SK-N-SH (cell line): ENCODE results near the gene EYA3. TPM values are rescaled to one million over a fixed set of nuclear protein-coding genes. Genes with fewer than 3 reads are reported as not detected.

Source experiments
- CTCF ChIA-PET: fragments of 300-600, 350-600 bp; formaldehyde crosslinking; extraction: SDS; loops from one replicate; lab custom pipeline; 2021; lab: Yijun Ruan, JAX
- POLR2A ChIA-PET: fragments of 350-600 bp; sonication (Branson Sonifier 250); formaldehyde crosslinking; extraction: SDS; loops from one replicate; lab custom pipeline; 2020; ENCODE audit warnings: antibody characterized with exemption, inconsistent platforms; lab: Yijun Ruan, JAX
- DNase-seq: peaks from one replicate; pipeline ENCODE4 v3.0.0; 2012
- H2AFZ ChIP-seq: fragments of 200-600 bp; sonication (generic); 2 replicates; pipeline ENCODE4 v1.8.1; 2016; ENCODE audit warnings: antibody characterized with exemption, mild to moderate bottlenecking, low read depth
- H3F3A ChIP-seq: fragments of 200-600 bp; sonication (generic); replicated peaks from 2 replicates; pipeline ENCODE3; 2016; ENCODE audit warnings: antibody characterized with exemption, mild to moderate bottlenecking; ENCODE audit not compliant: insufficient read depth
- H3K27ac ChIP-seq, 2 experiments: fragments of 200-500 bp in 1 of 2; fragments of 200-600 bp in 1 of 2; sonication (Bioruptor generic) in 1 of 2; sonication (generic), shearing (Covaris generic) in 1 of 2; 2 replicates each; pipeline versions ENCODE4 v1.5.1 to v1.6.1; 2014 to 2016; ENCODE audit warnings: low read depth in 2 of 2, inconsistent platforms in 1 of 2, low read length in 1 of 2, mild to moderate bottlenecking in 1 of 2, mixed read lengths in 1 of 2
- H3K27me3 ChIP-seq: fragments of 200-600 bp; sonication (generic), shearing (Covaris generic); 2 replicates; pipeline ENCODE4 v1.6.1; 2016; ENCODE audit warnings: mixed run types; ENCODE audit not compliant: insufficient read depth
- H3K36me3 ChIP-seq, 2 experiments: fragments of 200-500 bp in 1 of 2; fragments of 200-600 bp in 1 of 2; sonication (Bioruptor generic) in 1 of 2; sonication (generic) in 1 of 2; replicated peaks in 1 of 2; 2 replicates each; pipeline versions ENCODE3 to v1.5.1; 2014 to 2016; ENCODE audit warnings: low read length in 1 of 2, mild to moderate bottlenecking in 1 of 2; ENCODE audit not compliant: insufficient read depth in 2 of 2, control insufficient read depth in 1 of 2
- H3K4me1 ChIP-seq, 2 experiments: fragments of 200-500 bp in 1 of 2; fragments of 200-600 bp in 1 of 2; sonication (Bioruptor generic) in 1 of 2; sonication (generic), shearing (Covaris generic) in 1 of 2; 2 replicates each; pipeline versions ENCODE4 v1.5.1 to v1.6.1; 2014 to 2016; ENCODE audit warnings: low read depth in 1 of 2, low read length in 1 of 2, mixed run types in 1 of 2; ENCODE audit not compliant: insufficient read depth in 2 of 2, control insufficient read depth in 1 of 2
- H3K4me2 ChIP-seq: fragments of 200-600 bp; sonication (generic), shearing (Covaris generic); 2 replicates; pipeline ENCODE4 v1.6.1; 2017; ENCODE audit warnings: mixed run types
- H3K4me3 ChIP-seq, 2 experiments: fragments of 200-500 bp in 1 of 2; fragments of 200-600 bp in 1 of 2; sonication (Bioruptor generic) in 1 of 2; sonication (generic), shearing (Covaris generic) in 1 of 2; 2 replicates each; pipeline versions ENCODE4 v1.5.1 to v1.8.1; 2014 to 2016; ENCODE audit warnings: low read depth in 2 of 2, inconsistent platforms in 1 of 2, low read length in 1 of 2, mild to moderate bottlenecking in 1 of 2, mixed read lengths in 1 of 2, moderate library complexity in 1 of 2
- H3K79me2 ChIP-seq: fragments of 200-600 bp; sonication (generic); 2 replicates; pipeline ENCODE4 v1.8.1; 2017; ENCODE audit warnings: mild to moderate bottlenecking; ENCODE audit not compliant: insufficient read depth
- H3K9ac ChIP-seq: fragments of 200-600 bp; sonication (generic); 2 replicates; pipeline ENCODE4 v1.6.1; 2017; ENCODE audit warnings: mixed run types
- H3K9me2 ChIP-seq: fragments of 200-600 bp; sonication (generic); 2 replicates; pipeline ENCODE4 v1.6.1; 2017; ENCODE audit warnings: mixed run types
- H3K9me3 ChIP-seq: fragments of 200-600 bp; sonication (generic); 2 replicates; pipeline ENCODE4 v1.6.1; 2017; ENCODE audit warnings: mixed run types, mild to moderate bottlenecking, moderate library complexity
- H4K20me1 ChIP-seq: fragments of 200-600 bp; sonication (generic); 2 replicates; pipeline ENCODE4 v1.6.1; 2017; ENCODE audit warnings: mild to moderate bottlenecking, mixed run types; ENCODE audit not compliant: insufficient read depth
- CHD2 ChIP-seq: fragments of 150-350 bp; IDR thresholded peaks from 2 replicates; pipeline ENCODE4 v1.6.1; 2018; ENCODE audit warnings: low read length; ENCODE audit not compliant: partially characterized antibody
- ELF1 ChIP-seq: IDR thresholded peaks from 2 replicates; pipeline ENCODE4 v1.4.0; 2012
- EP300 ChIP-seq, 2 experiments: IDR thresholded peaks; 2 replicates each; pipeline versions ENCODE4 v1.4.0 to v1.6.1; 2012; ENCODE audit warnings: borderline replicate concordance in 1 of 2, low read depth in 1 of 2, low read length in 1 of 2
- FOXM1 ChIP-seq: IDR thresholded peaks from 2 replicates; pipeline ENCODE4 v1.4.0; 2012; ENCODE audit warnings: low read depth, mild to moderate bottlenecking
- GATA2 ChIP-seq: sonication (generic); formaldehyde crosslinking; IDR thresholded peaks from 2 replicates; pipeline ENCODE4 v1.5.0; 2020; ENCODE audit warnings: mild to moderate bottlenecking, missing genetic modification reagents
- MXI1 ChIP-seq: IDR thresholded peaks from 2 replicates; pipeline ENCODE4 v1.6.1; 2012; ENCODE audit warnings: mild to moderate bottlenecking, low read depth, low read length, improper control_type of control experiment
- NRF1 ChIP-seq: IDR thresholded peaks from 2 replicates; pipeline ENCODE4 v1.6.1; 2012; ENCODE audit warnings: low read depth, mild to moderate bottlenecking, low read length
- POLR2AphosphoS5 ChIP-seq: IDR thresholded peaks from 2 replicates; pipeline ENCODE4 v1.6.1; 2012; ENCODE audit warnings: low read depth, low read length
- RAD21 ChIP-seq: IDR thresholded peaks from 2 replicates; pipeline ENCODE4 v1.6.1; 2012; ENCODE audit warnings: mild to moderate bottlenecking, low read length
- RCOR1 ChIP-seq: fragments of 150-350 bp; IDR thresholded peaks from 2 replicates; pipeline ENCODE4 v1.6.1; 2017; ENCODE audit warnings: antibody characterized with exemption, low read length
- RFX5 ChIP-seq: IDR thresholded peaks from 2 replicates; pipeline ENCODE4 v1.6.1; 2012; ENCODE audit warnings: mild to moderate bottlenecking, improper control_type of control experiment, low read length
- SIN3A ChIP-seq: IDR thresholded peaks from 2 replicates; pipeline ENCODE4 v1.6.1; 2012; ENCODE audit warnings: low read depth, mild to moderate bottlenecking, low read length, moderate library complexity, borderline replicate concordance
- SMC3 ChIP-seq: IDR thresholded peaks from 2 replicates; pipeline ENCODE4 v1.6.1; 2012; ENCODE audit warnings: low read depth, low read length, improper control_type of control experiment
- TEAD4 ChIP-seq: IDR thresholded peaks from 2 replicates; pipeline ENCODE4 v1.4.0; 2012; ENCODE audit warnings: mild to moderate bottlenecking, borderline replicate concordance; ENCODE audit not compliant: insufficient read depth
- YY1 ChIP-seq: IDR thresholded peaks from 2 replicates; pipeline ENCODE4 v1.4.0; 2012; ENCODE audit warnings: low read depth, mild to moderate bottlenecking
- WGBS: methylation state at CpG from one replicate; pipeline ENCODE4 v1.1.6; 2017; ENCODE audit warnings: low lambda C conversion rate; 5-methylcytosine and 5-hydroxymethylcytosine counted together
- polyA plus RNA-seq, 3 experiments: library from polyadenylated mRNA; depleted of rRNA; stranded (reverse); fragments of >200 nt; gene quantifications; 2 replicates each; pipeline ENCODE4 v1.2.3, GENCODE V29; 2012
- TF ChIP-seq, protein P1 (sequence below): fragments of 150-350 bp; IDR thresholded peaks from 2 replicates; pipeline ENCODE4 v1.6.1; 2016; ENCODE audit warnings: mild to moderate bottlenecking, low read depth, low read length
- TF ChIP-seq, protein P2 (sequence below): fragments of 200-600 bp; sonication (generic); IDR thresholded peaks from 2 replicates; pipeline ENCODE4 v1.6.1; 2017; ENCODE audit warnings: antibody characterized with exemption, mild to moderate bottlenecking, moderate library complexity
- TF ChIP-seq, protein P3 (sequence below): IDR thresholded peaks from 2 replicates; pipeline ENCODE4; 2012
- TF ChIP-seq, protein P4 (sequence below): IDR thresholded peaks from 2 replicates; pipeline ENCODE4 v1.4.0; 2012; ENCODE audit warnings: low read depth
- TF ChIP-seq, protein P5 (sequence below): IDR thresholded peaks from 2 replicates; pipeline ENCODE4 v1.4.0; 2012; ENCODE audit warnings: low read depth, borderline replicate concordance

Gene EYA3
- polyA plus RNA-seq, 1 of the 3 experiments (the other 2 are of a cell fraction): 6.5 TPM

DNA sequence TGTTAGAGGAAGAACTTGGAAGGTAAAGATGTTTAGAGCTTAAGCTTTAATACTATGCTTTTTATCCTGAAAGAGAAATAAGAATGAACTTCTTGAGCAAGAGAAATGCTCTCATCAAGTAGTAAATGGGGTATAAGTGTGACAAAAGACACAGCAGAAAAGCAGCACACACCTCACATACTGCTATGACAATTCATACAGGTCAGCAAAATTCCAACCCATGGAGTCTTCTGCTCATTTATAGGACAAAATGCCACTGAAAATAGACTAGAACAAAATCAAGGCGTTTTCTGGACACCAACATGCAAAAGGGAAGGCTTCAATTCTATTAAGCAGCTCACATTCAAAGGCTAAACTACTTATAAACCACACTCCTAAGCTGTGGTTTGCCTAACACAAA, 61.2 kb downstream of the EYA3 start (continued):
- TF ChIP-seq, protein P1, sequence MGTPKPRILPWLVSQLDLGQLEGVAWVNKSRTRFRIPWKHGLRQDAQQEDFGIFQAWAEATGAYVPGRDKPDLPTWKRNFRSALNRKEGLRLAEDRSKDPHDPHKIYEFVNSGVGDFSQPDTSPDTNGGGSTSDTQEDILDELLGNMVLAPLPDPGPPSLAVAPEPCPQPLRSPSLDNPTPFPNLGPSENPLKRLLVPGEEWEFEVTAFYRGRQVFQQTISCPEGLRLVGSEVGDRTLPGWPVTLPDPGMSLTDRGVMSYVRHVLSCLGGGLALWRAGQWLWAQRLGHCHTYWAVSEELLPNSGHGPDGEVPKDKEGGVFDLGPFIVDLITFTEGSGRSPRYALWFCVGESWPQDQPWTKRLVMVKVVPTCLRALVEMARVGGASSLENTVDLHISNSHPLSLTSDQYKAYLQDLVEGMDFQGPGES: no peak
- TF ChIP-seq, protein P2, sequence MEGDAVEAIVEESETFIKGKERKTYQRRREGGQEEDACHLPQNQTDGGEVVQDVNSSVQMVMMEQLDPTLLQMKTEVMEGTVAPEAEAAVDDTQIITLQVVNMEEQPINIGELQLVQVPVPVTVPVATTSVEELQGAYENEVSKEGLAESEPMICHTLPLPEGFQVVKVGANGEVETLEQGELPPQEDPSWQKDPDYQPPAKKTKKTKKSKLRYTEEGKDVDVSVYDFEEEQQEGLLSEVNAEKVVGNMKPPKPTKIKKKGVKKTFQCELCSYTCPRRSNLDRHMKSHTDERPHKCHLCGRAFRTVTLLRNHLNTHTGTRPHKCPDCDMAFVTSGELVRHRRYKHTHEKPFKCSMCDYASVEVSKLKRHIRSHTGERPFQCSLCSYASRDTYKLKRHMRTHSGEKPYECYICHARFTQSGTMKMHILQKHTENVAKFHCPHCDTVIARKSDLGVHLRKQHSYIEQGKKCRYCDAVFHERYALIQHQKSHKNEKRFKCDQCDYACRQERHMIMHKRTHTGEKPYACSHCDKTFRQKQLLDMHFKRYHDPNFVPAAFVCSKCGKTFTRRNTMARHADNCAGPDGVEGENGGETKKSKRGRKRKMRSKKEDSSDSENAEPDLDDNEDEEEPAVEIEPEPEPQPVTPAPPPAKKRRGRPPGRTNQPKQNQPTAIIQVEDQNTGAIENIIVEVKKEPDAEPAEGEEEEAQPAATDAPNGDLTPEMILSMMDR: no peak
- no peak for TF ChIP-seq TEAD4
- no peak for TF ChIP-seq GATA2 (CRISPR knock-in tag)

DNA sequence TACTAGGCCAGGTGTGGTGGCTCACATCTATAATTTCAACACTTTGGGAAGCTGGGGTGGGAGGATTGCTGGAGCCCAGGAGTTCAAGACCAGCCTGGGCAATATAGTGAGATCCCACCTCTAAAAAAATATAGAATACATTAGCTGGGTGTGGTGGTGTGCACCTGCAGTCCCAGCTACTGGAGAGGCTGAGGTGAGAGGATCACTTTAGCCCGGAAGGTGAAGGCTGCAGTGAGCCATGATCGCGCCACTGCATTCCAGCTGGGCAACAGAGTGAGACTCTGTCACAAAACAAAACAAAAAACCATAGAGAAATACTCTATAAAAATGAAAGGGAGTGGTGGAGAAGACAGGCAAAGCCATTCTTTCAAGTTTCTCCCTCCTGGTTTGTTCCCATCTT, 62.1 kb downstream of the EYA3 start:
- no peak overlapping the region for H3K9ac ChIP-seq
- peaks cover 18% of the 10 kb centered on the region for H3K79me2 ChIP-seq
- 100% methylated on average over 3 of the region's 3 CpGs for WGBS
- peaks cover 0 to 6% of the 10 kb centered on the region in 2 experiments for H3K36me3 ChIP-seq
- H3F3A ChIP-seq: peaks cover 27% of the 10 kb centered on the region
- H3K4me1 ChIP-seq: peaks cover 0 to 14% of the 10 kb centered on the region in 2 experiments; a peak in 2 of 4 replicates
- no peak overlapping the region for H3K4me2 ChIP-seq
- no peaks in the 10 kb centered on the region for H4K20me1 ChIP-seq
- TF ChIP-seq FOXM1: no peak
- no peak for TF ChIP-seq RCOR1
- no peak for TF ChIP-seq ELF1
- no peak for TF ChIP-seq POLR2AphosphoS5
- no peak for TF ChIP-seq CHD2
- no peak for TF ChIP-seq MXI1
- H3K4me3 ChIP-seq: no peak overlapping the region
- ChIA-PET CTCF (interaction anchor here (1.0 kb wide), 1 partner anchor 14 kb away, joined by 3 read pairs; no protein-coding TSS in a partner anchor), POLR2A (no interaction called here)
- H3K9me3 ChIP-seq: no peaks in the 10 kb centered on the region
- no peak overlapping the region for H2AFZ ChIP-seq
- H3K27ac ChIP-seq: no peak overlapping the region
- no peaks in the 10 kb centered on the region for H3K9me2 ChIP-seq
- H3K27me3 ChIP-seq: no peaks in the 10 kb centered on the region
- DNase-seq: no peak

DNA sequence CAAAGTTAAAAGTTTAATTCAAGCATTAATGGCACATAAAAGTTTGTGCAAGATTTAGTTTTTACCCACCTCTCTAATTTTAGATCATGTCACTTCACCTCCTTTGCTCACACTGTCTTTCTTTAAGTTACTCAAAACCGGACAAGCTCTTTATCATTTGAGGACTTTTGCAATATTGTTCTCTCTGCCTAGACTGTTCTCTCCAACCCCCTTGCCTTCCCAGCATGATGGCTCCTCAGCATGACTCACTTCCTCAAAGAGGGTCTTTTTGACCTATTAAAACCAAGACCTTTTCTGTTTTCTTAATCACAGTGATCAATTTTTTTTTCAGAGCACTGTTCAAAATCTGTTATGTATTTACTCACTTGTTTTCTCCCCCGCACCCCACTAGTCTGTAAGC, 67.3 kb downstream of the EYA3 start:
- Histone ChIP-seq H3K9me2 (no peaks in the 10 kb centered on the region), H4K20me1 (no peaks in the 10 kb centered on the region), H2AFZ (no peak overlapping the region), H3K27ac (no peak overlapping the region), H3K36me3 (peaks cover 9 to 12% of the 10 kb centered on the region in 2 experiments), H3K27me3 (no peaks in the 10 kb centered on the region), H3K4me3 (no peak overlapping the region), H3K9me3 (no peaks in the 10 kb centered on the region), H3K4me1 (no peaks in the 10 kb centered on the region), H3K9ac (no peak overlapping the region), H3K4me2 (no peak overlapping the region), H3F3A (no peaks in the 10 kb centered on the region), H3K79me2 (peaks cover 14% of the 10 kb centered on the region; the same call in 1 of the 2 replicates)
- CTCF ChIA-PET: interaction anchor here (0.8 to 1.8 kb wide), 3 partner anchors 9 to 163 kb away, joined by 3 to 6 read pairs (median 3); no protein-coding TSS in a partner anchor
- no peak for DNase-seq
- WGBS: 95% methylated on average over 2 of the region's 2 CpGs
- POLR2A ChIA-PET: no interaction called here
- TF ChIP-seq, protein P1: no peak
- TF ChIP-seq EP300 (IDR thresholded peaks at IDR 0.05; ENCODE audit: borderline replicate concordance in 1 of 2, low read depth in 1 of 2, low read length in 1 of 2) (no peak), NRF1 (no peak), GATA2 (CRISPR knock-in tag) (no peak), SIN3A (no peak), FOXM1 (no peak), YY1 (no peak), TEAD4 (no peak), RFX5 (no peak), SMC3 (no peak), ELF1 (no peak), RAD21 (no peak)
- TF ChIP-seq, protein P3, sequence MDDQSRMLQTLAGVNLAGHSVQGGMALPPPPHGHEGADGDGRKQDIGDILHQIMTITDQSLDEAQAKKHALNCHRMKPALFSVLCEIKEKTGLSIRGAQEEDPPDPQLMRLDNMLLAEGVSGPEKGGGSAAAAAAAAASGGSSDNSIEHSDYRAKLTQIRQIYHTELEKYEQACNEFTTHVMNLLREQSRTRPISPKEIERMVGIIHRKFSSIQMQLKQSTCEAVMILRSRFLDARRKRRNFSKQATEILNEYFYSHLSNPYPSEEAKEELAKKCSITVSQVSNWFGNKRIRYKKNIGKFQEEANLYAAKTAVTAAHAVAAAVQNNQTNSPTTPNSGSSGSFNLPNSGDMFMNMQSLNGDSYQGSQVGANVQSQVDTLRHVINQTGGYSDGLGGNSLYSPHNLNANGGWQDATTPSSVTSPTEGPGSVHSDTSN: no peak
- TF ChIP-seq, protein P4, sequence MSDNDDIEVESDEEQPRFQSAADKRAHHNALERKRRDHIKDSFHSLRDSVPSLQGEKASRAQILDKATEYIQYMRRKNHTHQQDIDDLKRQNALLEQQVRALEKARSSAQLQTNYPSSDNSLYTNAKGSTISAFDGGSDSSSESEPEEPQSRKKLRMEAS: no peak
- TF ChIP-seq, protein P5, sequence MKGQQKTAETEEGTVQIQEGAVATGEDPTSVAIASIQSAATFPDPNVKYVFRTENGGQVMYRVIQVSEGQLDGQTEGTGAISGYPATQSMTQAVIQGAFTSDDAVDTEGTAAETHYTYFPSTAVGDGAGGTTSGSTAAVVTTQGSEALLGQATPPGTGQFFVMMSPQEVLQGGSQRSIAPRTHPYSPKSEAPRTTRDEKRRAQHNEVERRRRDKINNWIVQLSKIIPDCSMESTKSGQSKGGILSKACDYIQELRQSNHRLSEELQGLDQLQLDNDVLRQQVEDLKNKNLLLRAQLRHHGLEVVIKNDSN: no peak
